Pancreas (tissue), 10 donors: Measurements from ENCODE around the gene BSND. TPM values are rescaled to one million over a fixed set of nuclear protein-coding genes. Genes with fewer than 3 reads are reported as not detected.

ENCODE experiments used
- ATAC-seq, 4 donors: fragments of 200-7000 bp; cut with Tn5 transposase; one replicate each; pipeline versions ENCODE4 v1.8.0 to v1.9.1; 2020; ENCODE audit warnings: mild to moderate bottlenecking in 4 of 4, moderate library complexity in 4 of 4
- DNase-seq, 6 donors: peaks; one replicate each; pipeline ENCODE4 v3.0.0-alpha.2; 2020
- FAIRE-seq: peaks from 2 replicates; lab custom pipeline; 2012; peaks lifted over from hg19 to GRCh38; lab: Jason Lieb, UNC
- H3K27ac ChIP-seq, 4 donors: fragments of 200-600 bp; sonication (generic); 1 replicate in 3 of 4; 2 replicates in 1 of 4; pipeline versions ENCODE4 v1.5.0 to v1.8.0; 2020
- H3K27me3 ChIP-seq, 4 donors: fragments of 200-600 bp; one replicate each; pipeline ENCODE4 v1.8.0; 2021
- H3K36me3 ChIP-seq, 3 donors: fragments of 200-600 bp; sonication (generic) in 1 of 3; one replicate each; pipeline versions ENCODE4 v1.5.0 to v1.8.0; 2020 to 2021
- H3K4me1 ChIP-seq, 3 donors: fragments of 200-600 bp; one replicate each; pipeline ENCODE4 v1.8.0; 2021
- H3K4me3 ChIP-seq, 4 donors: fragments of 200-600 bp; sonication (generic) in 2 of 4; one replicate each; pipeline versions ENCODE4 v1.5.0 to v1.8.0; 2020 to 2021
- H3K9me3 ChIP-seq, 4 donors: fragments of 200-600 bp; one replicate each; pipeline ENCODE4 v1.8.0; 2021
- CTCF ChIP-seq, 4 donors: fragments of 200-600 bp; sonication (generic) in 3 of 4; IDR thresholded peaks; one replicate each; pipeline versions ENCODE4 v1.5.0 to v1.8.0; 2021; ENCODE audit warnings: antibody characterized with exemption in 4 of 4
- WGBS, 2 donors: extraction: QIAGEN DNeasy Blood & Tissue Kit; methylation state at CpG; one replicate each; pipeline ENCODE4 v1.1.7; 2013; 5-methylcytosine and 5-hydroxymethylcytosine counted together
- intact Hi-C, 3 donors: fragments of 100-400 bp; cut with DNase I; formaldehyde crosslinking; loops; one replicate each; pipeline versions ENCODE4 v1.11.1 to v1.14.2; 2022
- polyA plus RNA-seq, 2 donors: library from polyadenylated mRNA; stranded (reverse); fragments of 200-250 nt; gene quantifications; one replicate each; pipeline ENCODE4 v1.2.3, GENCODE V29; 2013
- total RNA-seq, 6 donors: library from RNA; stranded (reverse); fragmentation: NEBNext Ultra II Directional in 4 of 6; extraction: Animal tissue kit (Norgen Biotek cat#: 25700) in 4 of 6; gene quantifications; one replicate each; pipeline versions ENCODE4 v1.2.1 to v1.2.4, GENCODE V29; 2021 to 2023
- donor health status: healthy with polysubstance abuse.
- donor health status: DM: no; HTN: no; CAD: no; lungs with moderate emphysema.
- donor health status: DM: no; HTN: no; CAD: no.
- donor health status: control.
- donor health status: control.
- donor health status: Bipolar disorder and iron deficiency.
- donor health status: DM: yes; HTN: yes; CAD: no.
- donor health status: DM: no; HTN: no; CAD: no.
- donor health status: DM: no; HTN: no; CAD: no.
- donor health status: DM: yes; HTN: yes; CAD: no.

Gene BSND
- total and polyA plus RNA-seq, 8 donors: 0.02 to 0.04 TPM; not detected in 6

DNA sequence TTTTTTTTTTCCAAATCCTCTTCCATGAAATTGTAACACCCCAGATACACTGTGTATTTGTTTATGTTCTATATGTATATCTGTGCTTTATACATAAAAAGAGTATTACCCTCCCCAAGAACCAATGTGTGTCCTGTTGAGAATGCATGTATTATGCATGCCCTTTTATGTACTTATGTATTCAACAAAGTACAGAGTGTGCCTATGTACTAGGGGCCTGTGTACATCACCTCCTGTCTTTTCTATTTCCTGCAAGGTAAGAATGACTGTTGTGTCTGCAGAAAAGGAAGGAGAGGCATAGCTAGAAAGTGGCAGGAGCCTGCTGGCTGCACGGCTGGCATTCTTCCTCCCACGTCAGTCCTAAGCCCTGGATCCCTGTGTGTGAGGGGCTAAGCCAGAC, 11.3 kb upstream of the BSND start:
- 80% methylated on average over 2 of the region's 2 CpGs for WGBS, 2 donors
- DNase-seq: peak in 1 of 6 donors; percentile 11
- Histone ChIP-seq H3K4me1 (no peaks in the 10 kb centered on the region), H3K36me3 (no peaks in the 10 kb centered on the region), H3K27ac (no peak overlapping the region), H3K27me3 (no peaks in the 10 kb centered on the region), H3K4me3 (no peak overlapping the region), H3K9me3 (no peaks in the 10 kb centered on the region)
- no peak for FAIRE-seq
- TF ChIP-seq CTCF (IDR thresholded peaks at IDR 0.05): no peak
- no peak for ATAC-seq
- intact Hi-C loops: no loop called here

- Histone ChIP-seq H3K9me3 (no peaks in the 10 kb centered on the region), H3K27me3 (no peaks in the 10 kb centered on the region), H3K27ac (no peak overlapping the region), H3K4me1 (no peaks in the 10 kb centered on the region), H3K36me3 (no peaks in the 10 kb centered on the region), H3K4me3 (no peak overlapping the region)
- FAIRE-seq (no peak), DNase-seq (peak in 1 of 6 donors; percentile 47), ATAC-seq (no peak)
- WGBS, 2 donors: 80 to 93% methylated on average over 8 of the region's 8 CpGs
- intact Hi-C loops: no loop called here
- TF ChIP-seq CTCF (IDR thresholded peaks at IDR 0.05): no peak
These were observed 10.6 kb upstream of the BSND start for GRCh38 chr1:54987919-54988705.

- FAIRE-seq (no peak), ATAC-seq (no peak), DNase-seq (no peak)
- Histone ChIP-seq H3K27ac (peak overlapping the region in 1 of 4 donors; percentile 22), H3K27me3 (no peaks in the 10 kb centered on the region), H3K36me3 (no peaks in the 10 kb centered on the region), H3K4me3 (no peak overlapping the region), H3K9me3 (no peaks in the 10 kb centered on the region), H3K4me1 (no peaks in the 10 kb centered on the region)
- 95% methylated on average over 4 of the region's 4 CpGs for WGBS, 2 donors
- intact Hi-C loops: no loop called here
- no peak for TF ChIP-seq CTCF (IDR thresholded peaks at IDR 0.05)
These were observed 9.8 kb upstream of the BSND start for GRCh38 chr1:54988975-54989374.

GRCh38 chr1:54989473-54989872, 9.3 kb upstream of the BSND start:
- H3K36me3 ChIP-seq: no peaks in the 10 kb centered on the region
- no peaks in the 10 kb centered on the region for H3K27me3 ChIP-seq
- no peak for TF ChIP-seq CTCF (IDR thresholded peaks at IDR 0.05)
- H3K9me3 ChIP-seq: no peaks in the 10 kb centered on the region
- DNase-seq: peak; percentile 59 to 78 (median 70)
- ATAC-seq: peak; percentile 81 to 96 (median 90)
- intact Hi-C loops: no loop called here
- WGBS, 2 donors: 29 to 36% methylated on average over 8 of the region's 8 CpGs
- no peak for FAIRE-seq
- peak overlapping the region in 1 of 4 donors; percentile 22 for H3K27ac ChIP-seq
- no peaks in the 10 kb centered on the region for H3K4me1 ChIP-seq
- H3K4me3 ChIP-seq: no peak overlapping the region
